Cardiac septum (tissue), 1 donor: ENCODE results near the gene NTS. TPM values are rescaled to one million over a fixed set of nuclear protein-coding genes. Genes with fewer than 3 reads are reported as not detected.

Experiments
- DNase-seq: peaks from one replicate; pipeline ENCODE4 v3.0.0-alpha.2; 2020; ENCODE audit warnings: low spot score
- intact Hi-C: fragments of 100-400 bp; cut with DNase I; formaldehyde crosslinking; loops from one replicate; pipeline ENCODE4 v1.14.0; 2022
- long read RNA-seq: library from polyadenylated mRNA; unstranded; transcript quantifications from one replicate; pipeline ENCODE4 v2.0.0, GENCODE V29; 2021
- total RNA-seq: library from RNA; stranded (reverse); fragmentation: NEBNext Ultra II Directional; extraction: Animal tissue kit (Norgen Biotek cat#: 25700); gene quantifications from one replicate; pipeline ENCODE4 v1.2.1, GENCODE V29; 2021
- donor health status: DM: no; HTN: no; CAD: no.

The NTS gene
- not detected for total RNA-seq
- long read RNA-seq, result 0 reads

- no peak for DNase-seq
- intact Hi-C loops, result no loop called here
Measured at GRCh38 chr12:85874031-85874461, at the start of gene NTS. Gene NTS (plus strand): TSS chr12:85874295. CDS start chr12:85874404, 109 bp downstream.

GRCh38 chr12:85825746-85826145 lies 48.3 kb upstream of the NTS start:
- intact Hi-C loops, result no loop called here
- no peak for DNase-seq

GRCh38 chr12:85828576-85828975 lies 45.5 kb upstream of the NTS start:
- DNase-seq, result no peak

GRCh38 chr12:85829391-85829790 lies 44.7 kb upstream of the NTS start:
- no peak for DNase-seq
- intact Hi-C loops, result no loop called here

More at GRCh38 chr12:85828576-85828975, 45.5 kb upstream of the NTS start:
- intact Hi-C loops, result no loop called here

GRCh38 chr12:85831327-85831990 lies 42.6 kb upstream of the NTS start:
- intact Hi-C loops, result loop anchor here (10.0 kb wide), 1 partner anchor 117 kb away; no protein-coding TSS in a partner anchor
- no peak for DNase-seq

- intact Hi-C loops, result loop anchor here (10.0 kb wide), 1 partner anchor 119 kb away; no protein-coding TSS in a partner anchor
- no peak for DNase-seq
Measured at GRCh38 chr12:85833579-85833978, 40.5 kb upstream of the NTS start.

- no peak for DNase-seq
- intact Hi-C loops, result loop anchor here (10.0 kb wide), 1 partner anchor 120 kb away; no protein-coding TSS in a partner anchor
Measured at GRCh38 chr12:85834378-85834777, 39.7 kb upstream of the NTS start.

- intact Hi-C loops, result loop anchor here (10.0 kb wide), 1 partner anchor 121 kb away; no protein-coding TSS in a partner anchor
- no peak for DNase-seq
Measured at GRCh38 chr12:85835426-85836196, 38.5 kb upstream of the NTS start.

GRCh38 chr12:85836197-85837090 lies 37.7 kb upstream of the NTS start, which contains the start of gene RASSF9:
Gene RASSF9 (minus strand): TSS chr12:85836409. CDS start chr12:85836201, 208 bp downstream.
- DNase-seq, result no peak
- intact Hi-C loops, result loop anchor here (10.0 kb wide), 1 partner anchor 122 kb away; no protein-coding TSS in a partner anchor

- no peak for DNase-seq
- intact Hi-C loops, result no loop called here
Measured at GRCh38 chr12:85843606-85844310, 30.3 kb upstream of the NTS start.

GRCh38 chr12:85849344-85849743 lies 24.8 kb upstream of the NTS start:
- no peak for DNase-seq
- intact Hi-C loops, result no loop called here

- DNase-seq, result no peak
- intact Hi-C loops, result no loop called here
Measured at GRCh38 chr12:85855305-85855704, 18.8 kb upstream of the NTS start.

GRCh38 chr12:85856966-85857365 lies 17.1 kb upstream of the NTS start:
- intact Hi-C loops, result no loop called here
- DNase-seq, result no peak

GRCh38 chr12:85865890-85866289 lies 8.2 kb upstream of the NTS start:
- intact Hi-C loops, result loop anchor here (2.0 to 10.0 kb wide), 2 partner anchors 151 to 291 kb away; no protein-coding TSS in a partner anchor
- no peak for DNase-seq

- intact Hi-C loops, result loop anchor here (2.0 to 10.0 kb wide), 2 partner anchors 152 to 292 kb away; no protein-coding TSS in a partner anchor
- no peak for DNase-seq
Measured at GRCh38 chr12:85866986-85867776, 6.9 kb upstream of the NTS start.

- intact Hi-C loops, result loop anchor here (2.0 kb wide), 1 partner anchor 404 kb away; no protein-coding TSS in a partner anchor
- no peak for DNase-seq
Measured at GRCh38 chr12:85872497-85873091, 1.5 kb upstream of the NTS start.

- intact Hi-C loops, result no loop called here
Measured at GRCh38 chr12:85877459-85877858, 3.4 kb downstream of the NTS start.

GRCh38 chr12:85883763-85884162 lies 9.7 kb downstream of the NTS start:
- intact Hi-C loops, result no loop called here
- no peak for DNase-seq

More at GRCh38 chr12:85877459-85877858, 3.4 kb downstream of the NTS start:
- DNase-seq, result no peak
